ENCODE results near the gene NTN5.

The NTN5 gene

GRCh38 chr19:48646722-48647216, 26.0 kb downstream of the NTN5 start:
- peaks cover 4% of the 10 kb centered on the region; the same call in 1 of the 2 replicates for H3K4me1 ChIP-seq (ENCODE audit: insufficient read depth, low read length)
- H3K4me3 ChIP-seq (ENCODE audit: low read length): peak overlapping the region; percentile 40
- no peaks in the 10 kb centered on the region for H3K27me3 ChIP-seq (ENCODE audit: insufficient read depth, low read length)
- peak overlapping the region; percentile 10; the same call in 1 of the 2 replicates for H3K9ac ChIP-seq (ENCODE audit: low read depth, low read length)
- no peaks in the 10 kb centered on the region for H3K9me3 ChIP-seq (ENCODE audit: insufficient read depth, low read depth, low read length)
- H3K27ac ChIP-seq (ENCODE audit: low read length): no peak overlapping the region
- no peaks in the 10 kb centered on the region for H3K36me3 ChIP-seq (ENCODE audit: insufficient read depth, low read depth, low read length)

- Histone ChIP-seq H3K27me3 (ENCODE audit: insufficient read depth, low read length) (no peaks in the 10 kb centered on the region), H3K4me1 (ENCODE audit: insufficient read depth, low read length) (peaks cover 4% of the 10 kb centered on the region; the same call in 1 of the 2 replicates), H3K9ac (ENCODE audit: low read depth, low read length) (peak within 1 kb of the TSS; percentile 92; the same call in 1 of the 2 replicates), H3K36me3 (ENCODE audit: insufficient read depth, low read depth, low read length) (no peaks in the 10 kb centered on the region), H3K4me3 (ENCODE audit: low read length) (peak within 1 kb of the TSS; percentile 90), H3K9me3 (ENCODE audit: insufficient read depth, low read depth, low read length) (no peaks in the 10 kb centered on the region), H3K27ac (ENCODE audit: low read length) (peak within 1 kb of the TSS; percentile 57)
These were observed 26.7 kb downstream of the NTN5 start, which contains the start of gene CA11 for GRCh38 chr19:48646001-48646721. Gene CA11, minus strand, starts transcription at chr19:48646187. Its CDS starts 555 bp downstream, at chr19:48645632.

- Histone ChIP-seq H3K4me3 (ENCODE audit: low read length) (peak overlapping the region; percentile 90), H3K4me1 (ENCODE audit: insufficient read depth, low read length) (peaks cover 4% of the 10 kb centered on the region; the same call in 1 of the 2 replicates), H3K9me3 (ENCODE audit: insufficient read depth, low read depth, low read length) (no peaks in the 10 kb centered on the region), H3K27ac (ENCODE audit: low read length) (peak overlapping the region; percentile 57), H3K27me3 (ENCODE audit: insufficient read depth, low read length) (no peaks in the 10 kb centered on the region), H3K36me3 (ENCODE audit: insufficient read depth, low read depth, low read length) (no peaks in the 10 kb centered on the region), H3K9ac (ENCODE audit: low read depth, low read length) (peak overlapping the region; percentile 92; the same call in 1 of the 2 replicates)
These were observed 27.2 kb downstream of the NTN5 start for GRCh38 chr19:48645620-48646000.

GRCh38 chr19:48644839-48645619, 27.8 kb downstream of the NTN5 start:
- no peaks in the 10 kb centered on the region for H3K36me3 ChIP-seq (ENCODE audit: insufficient read depth, low read depth, low read length)
- peak overlapping the region; percentile 57 for H3K27ac ChIP-seq (ENCODE audit: low read length)
- H3K9ac ChIP-seq (ENCODE audit: low read depth, low read length): peak overlapping the region; percentile 92; the same call in 1 of the 2 replicates
- peaks cover 4% of the 10 kb centered on the region; the same call in 1 of the 2 replicates for H3K4me1 ChIP-seq (ENCODE audit: insufficient read depth, low read length)
- H3K4me3 ChIP-seq (ENCODE audit: low read length): peak overlapping the region; percentile 90
- no peaks in the 10 kb centered on the region for H3K9me3 ChIP-seq (ENCODE audit: insufficient read depth, low read depth, low read length)
- H3K27me3 ChIP-seq (ENCODE audit: insufficient read depth, low read length): no peaks in the 10 kb centered on the region

GRCh38 chr19:48644355-48644754, 28.5 kb downstream of the NTN5 start:
- Histone ChIP-seq H3K27ac (ENCODE audit: low read length) (peak overlapping the region; percentile 57), H3K4me1 (ENCODE audit: insufficient read depth, low read length) (peaks cover 4% of the 10 kb centered on the region; the same call in 1 of the 2 replicates), H3K4me3 (ENCODE audit: low read length) (peak overlapping the region; percentile 90), H3K9ac (ENCODE audit: low read depth, low read length) (peak overlapping the region; percentile 92; the same call in 1 of the 2 replicates), H3K36me3 (ENCODE audit: insufficient read depth, low read depth, low read length) (0 out of 2 replicates have a peak, but pooled peaks cover 4% of the 10 kb centered on the region), H3K9me3 (ENCODE audit: insufficient read depth, low read depth, low read length) (no peaks in the 10 kb centered on the region), H3K27me3 (ENCODE audit: insufficient read depth, low read length) (no peaks in the 10 kb centered on the region)

GRCh38 chr19:48642862-48643261, 30.0 kb downstream of the NTN5 start:
- H3K9me3 ChIP-seq (ENCODE audit: insufficient read depth, low read depth, low read length): no peaks in the 10 kb centered on the region
- no peak overlapping the region for H3K9ac ChIP-seq (ENCODE audit: low read depth, low read length)
- no peaks in the 10 kb centered on the region for H3K27me3 ChIP-seq (ENCODE audit: insufficient read depth, low read length)
- H3K4me1 ChIP-seq (ENCODE audit: insufficient read depth, low read length): peaks cover 9% of the 10 kb centered on the region; the same call in 1 of the 2 replicates
- peaks cover 11% of the 10 kb centered on the region; the same call in 1 of the 2 replicates for H3K36me3 ChIP-seq (ENCODE audit: insufficient read depth, low read depth, low read length)
- no peak overlapping the region for H3K4me3 ChIP-seq (ENCODE audit: low read length)
- H3K27ac ChIP-seq (ENCODE audit: low read length): no peak overlapping the region

GRCh38 chr19:48641850-48642249, 31.0 kb downstream of the NTN5 start:
- H3K9ac ChIP-seq (ENCODE audit: low read depth, low read length): no peak overlapping the region
- H3K27ac ChIP-seq (ENCODE audit: low read length): no peak overlapping the region
- H3K4me1 ChIP-seq (ENCODE audit: insufficient read depth, low read length): peaks cover 9% of the 10 kb centered on the region; the same call in 1 of the 2 replicates
- peaks cover 11% of the 10 kb centered on the region; the same call in 1 of the 2 replicates for H3K36me3 ChIP-seq (ENCODE audit: insufficient read depth, low read depth, low read length)
- no peak overlapping the region for H3K4me3 ChIP-seq (ENCODE audit: low read length)
- no peaks in the 10 kb centered on the region for H3K27me3 ChIP-seq (ENCODE audit: insufficient read depth, low read length)
- no peaks in the 10 kb centered on the region for H3K9me3 ChIP-seq (ENCODE audit: insufficient read depth, low read depth, low read length)

GRCh38 chr19:48639483-48640375, 33.1 kb downstream of the NTN5 start:
- Histone ChIP-seq H3K27ac (ENCODE audit: low read length) (no peak overlapping the region), H3K4me1 (ENCODE audit: insufficient read depth, low read length) (peaks cover 14% of the 10 kb centered on the region; the same call in 1 of the 2 replicates)

GRCh38 chr19:48638831-48639381, 33.9 kb downstream of the NTN5 start:
- Histone ChIP-seq H3K36me3 (ENCODE audit: insufficient read depth, low read depth, low read length) (peaks cover 11% of the 10 kb centered on the region; the same call in 1 of the 2 replicates), H3K9me3 (ENCODE audit: insufficient read depth, low read depth, low read length) (no peaks in the 10 kb centered on the region), H3K4me1 (ENCODE audit: insufficient read depth, low read length) (peaks cover 16% of the 10 kb centered on the region; the same call in 1 of the 2 replicates), H3K27me3 (ENCODE audit: insufficient read depth, low read length) (peaks cover 12% of the 10 kb centered on the region; the same call in 1 of the 2 replicates), H3K9ac (ENCODE audit: low read depth, low read length) (peak overlapping the region; percentile 69; the same call in 1 of the 2 replicates), H3K4me3 (ENCODE audit: low read length) (peak overlapping the region; percentile 60), H3K27ac (ENCODE audit: low read length) (peak overlapping the region; percentile 89)

More at GRCh38 chr19:48639483-48640375, 33.1 kb downstream of the NTN5 start:
- Histone ChIP-seq H3K36me3 (ENCODE audit: insufficient read depth, low read depth, low read length) (peaks cover 11% of the 10 kb centered on the region; the same call in 1 of the 2 replicates), H3K27me3 (ENCODE audit: insufficient read depth, low read length) (peaks cover 12% of the 10 kb centered on the region; the same call in 1 of the 2 replicates), H3K9ac (ENCODE audit: low read depth, low read length) (no peak overlapping the region), H3K4me3 (ENCODE audit: low read length) (no peak overlapping the region), H3K9me3 (ENCODE audit: insufficient read depth, low read depth, low read length) (no peaks in the 10 kb centered on the region)

Data from iPS-20b (cell line).